H9 (cell line): ENCODE results near the gene MRGPRX3. TPM values are rescaled to one million over a fixed set of nuclear protein-coding genes. Genes with fewer than 3 reads are reported as not detected.

Source experiments
- DNase-seq: peaks from one replicate; pipeline ENCODE4 v3.0.0-alpha.2; 2017
- H2AFZ ChIP-seq: one replicate; pipeline ENCODE4 v1.6.1; 2013; ENCODE audit warnings: mild to moderate bottlenecking, low read length, control low read depth, moderate library complexity
- H2AK5ac ChIP-seq: 2 replicates; pipeline ENCODE4 v1.6.1; 2013; ENCODE audit warnings: low read length, control low read depth, mixed read lengths; ENCODE audit not compliant: insufficient read length
- H2BK120ac ChIP-seq: one replicate; pipeline ENCODE4 v1.6.1; 2013; ENCODE audit warnings: low read depth, mild to moderate bottlenecking, low read length, control low read depth, inconsistent platforms; ENCODE audit not compliant: poor library complexity, severe bottlenecking
- H2BK12ac ChIP-seq: 2 replicates; pipeline ENCODE4 v1.6.1; 2013; ENCODE audit warnings: low read length, control low read depth, mixed read lengths, low read depth; ENCODE audit not compliant: insufficient read length
- H2BK15ac ChIP-seq: 2 replicates; pipeline ENCODE4 v1.6.1; 2013; ENCODE audit warnings: low read depth, low read length, control low read depth
- H2BK20ac ChIP-seq: one replicate; pipeline ENCODE4 v1.6.1; 2013; ENCODE audit warnings: low read depth, mild to moderate bottlenecking, low read length, control low read depth, inconsistent platforms; ENCODE audit not compliant: poor library complexity, severe bottlenecking
- H2BK5ac ChIP-seq: 2 replicates; pipeline ENCODE4 v1.6.1; 2013; ENCODE audit warnings: low read length, control low read depth, mixed read lengths; ENCODE audit not compliant: insufficient read length
- H3K14ac ChIP-seq: 2 replicates; pipeline ENCODE4 v1.6.1; 2013; ENCODE audit warnings: low read length, control low read depth; ENCODE audit not compliant: insufficient read depth
- H3K18ac ChIP-seq: 2 replicates; pipeline ENCODE4 v1.6.1; 2013; ENCODE audit warnings: low read depth, mild to moderate bottlenecking, mixed read lengths, low read length, control low read depth; ENCODE audit not compliant: insufficient read length
- H3K23ac ChIP-seq: 2 replicates; pipeline ENCODE4 v1.6.1; 2013; ENCODE audit warnings: low read length, control low read depth, mixed read lengths, low read depth; ENCODE audit not compliant: insufficient read length
- H3K23me2 ChIP-seq: 2 replicates; pipeline ENCODE4 v1.6.1; 2013; ENCODE audit warnings: low read depth, mild to moderate bottlenecking, mixed read lengths, low read length, control low read depth; ENCODE audit not compliant: insufficient read length, poor library complexity, severe bottlenecking
- H3K27ac ChIP-seq: 2 replicates; pipeline ENCODE4 v1.5.1; 2013; ENCODE audit warnings: low read length, control low read depth, mixed read lengths, low read depth; ENCODE audit not compliant: insufficient read length
- H3K27me3 ChIP-seq: 2 replicates; pipeline ENCODE4 v1.6.1; 2013; ENCODE audit warnings: low read length, control low read depth, inconsistent platforms; ENCODE audit not compliant: insufficient read depth
- H3K4ac ChIP-seq: 2 replicates; pipeline ENCODE4 v1.6.1; 2013; ENCODE audit warnings: low read depth, mild to moderate bottlenecking, control low read depth, inconsistent platforms, low read length, moderate library complexity
- H3K4me1 ChIP-seq: 2 replicates; pipeline ENCODE4 v1.6.1; 2013; ENCODE audit warnings: low read length, control low read depth, inconsistent platforms; ENCODE audit not compliant: insufficient read depth
- H3K4me2 ChIP-seq: 2 replicates; pipeline ENCODE4 v1.6.1; 2013; ENCODE audit warnings: low read length, control low read depth, mixed read lengths; ENCODE audit not compliant: insufficient read length, insufficient read depth
- H3K56ac ChIP-seq: 2 replicates; pipeline ENCODE4 v1.6.1; 2013; ENCODE audit warnings: low read depth, mild to moderate bottlenecking, mixed read lengths, low read length, control low read depth; ENCODE audit not compliant: insufficient read length
- H3K79me1 ChIP-seq: 2 replicates; pipeline ENCODE4 v1.6.1; 2013; ENCODE audit warnings: low read depth, mild to moderate bottlenecking, moderate library complexity, low read length, control low read depth, inconsistent platforms; ENCODE audit not compliant: insufficient read depth, poor library complexity, severe bottlenecking
- H3K79me2 ChIP-seq: 2 replicates; pipeline ENCODE4 v1.6.1; 2013; ENCODE audit warnings: low read length, control low read depth, inconsistent platforms; ENCODE audit not compliant: insufficient read depth
- H3K9ac ChIP-seq: 2 replicates; pipeline ENCODE4 v1.6.1; 2013; ENCODE audit warnings: low read length, control low read depth, mixed read lengths; ENCODE audit not compliant: insufficient read length; ENCODE audit errors: extremely low read depth
- H3K9me3 ChIP-seq: one replicate; pipeline ENCODE4 v1.6.1; 2013; ENCODE audit warnings: low read depth, low read length, inconsistent platforms; ENCODE audit not compliant: control insufficient read depth
- H3T11ph ChIP-seq: one replicate; pipeline ENCODE4 v1.6.1; 2013; ENCODE audit warnings: mild to moderate bottlenecking, low read length, control low read depth, inconsistent platforms
- H4K20me1 ChIP-seq: one replicate; pipeline ENCODE4 v1.6.1; 2013; ENCODE audit not compliant: control insufficient read depth, insufficient read length, insufficient read depth
- H4K5ac ChIP-seq: 2 replicates; pipeline ENCODE4 v1.6.1; 2013; ENCODE audit warnings: low read depth, mild to moderate bottlenecking, mixed read lengths, low read length, control low read depth; ENCODE audit not compliant: insufficient read length
- H4K8ac ChIP-seq: replicated peaks from 2 replicates; pipeline ENCODE4 v1.6.1; 2013; ENCODE audit warnings: low read length, control low read depth, mixed read lengths, low read depth; ENCODE audit not compliant: insufficient read length
- H4K91ac ChIP-seq: 2 replicates; pipeline ENCODE4 v1.6.1; 2013; ENCODE audit warnings: low read depth, mild to moderate bottlenecking, moderate library complexity, mixed read lengths, low read length, control low read depth; ENCODE audit not compliant: insufficient read length
- H3K27ac Mint-ChIP-seq, 3 experiments: 2 replicates in 2 of 3; 3 replicates in 1 of 3; pipeline ENCODE4 v1.8.0; 2020 to 2021; ENCODE audit warnings: mixed read lengths in 3 of 3, mild to moderate bottlenecking in 1 of 3, moderate library complexity in 1 of 3
- H3K27me3 Mint-ChIP-seq: 2 replicates; pipeline ENCODE4 v1.8.0; 2021; ENCODE audit warnings: low read depth, mild to moderate bottlenecking, moderate library complexity, mixed read lengths
- H3K36me3 Mint-ChIP-seq, 3 experiments: 2 replicates in 2 of 3; 3 replicates in 1 of 3; pipeline ENCODE4 v1.8.0; 2020 to 2021; ENCODE audit warnings: low read depth in 3 of 3, mixed read lengths in 3 of 3; ENCODE audit not compliant: insufficient read depth in 1 of 3
- H3K4me1 Mint-ChIP-seq, 2 experiments: 2 replicates each; pipeline ENCODE4 v1.8.0; 2020; ENCODE audit warnings: mixed read lengths in 2 of 2
- H3K4me3 Mint-ChIP-seq, 2 experiments: 2 replicates in 1 of 2; 3 replicates in 1 of 2; pipeline ENCODE4 v1.8.0; 2020 to 2021; ENCODE audit warnings: mild to moderate bottlenecking in 2 of 2, mixed read lengths in 2 of 2, moderate library complexity in 1 of 2
- H3K9me3 Mint-ChIP-seq, 2 experiments: 2 replicates in 1 of 2; 3 replicates in 1 of 2; pipeline ENCODE4 v1.8.0; 2020; ENCODE audit warnings: mild to moderate bottlenecking in 2 of 2, mixed read lengths in 2 of 2, moderate library complexity in 1 of 2
- WGBS: extraction: QIAGEN DNeasy Blood & Tissue Kit; methylation state at CpG from one replicate; pipeline ENCODE4 v1.1.7; 2013; ENCODE audit warnings: missing lambda C conversion rate, low lambda C conversion rate, mixed read lengths; ENCODE audit not compliant: insufficient read length; ENCODE audit errors: extremely low coverage; 5-methylcytosine and 5-hydroxymethylcytosine counted together
- total RNA-seq: library from RNA; stranded (reverse); gene quantifications from 2 replicates; pipeline ENCODE4 v1.2.1, GENCODE V29; 2021
- TF ChIP-seq, protein P1 (sequence below): fragments of 200-600 bp; sonication (generic); conservative IDR thresholded peaks from 3 replicates; pipeline ENCODE4 v1.8.0; 2021; ENCODE audit warnings: antibody characterized with exemption, mild to moderate bottlenecking

MRGPRX3 gene
- total RNA-seq, 1 experiment from 2014 or later: not detected

DNA sequence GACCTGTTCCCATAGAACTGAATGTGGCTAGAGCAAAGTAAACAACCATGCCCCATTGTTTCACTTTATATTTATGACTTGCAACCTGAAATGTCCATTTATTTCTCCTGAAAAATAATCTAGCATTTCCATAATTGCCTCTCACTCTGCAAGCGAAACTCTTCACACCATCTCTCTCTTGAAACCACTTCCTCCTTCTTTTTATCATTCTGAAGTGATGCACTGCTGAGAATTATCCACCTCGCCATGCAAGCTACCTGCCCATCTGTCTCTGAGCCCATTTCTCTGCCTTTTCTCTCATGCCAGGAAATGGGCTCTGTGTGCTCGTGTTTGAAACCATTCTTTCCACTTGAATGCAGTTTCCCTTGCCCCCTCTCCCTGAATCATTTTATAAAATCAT, 13.5 kb downstream of the MRGPRX3 start:
- Histone ChIP-seq H3K56ac (no peak overlapping the region), H3K14ac (no peak overlapping the region), H2BK5ac (no peak overlapping the region), H2BK20ac (no peak overlapping the region), H4K5ac (no peak overlapping the region), H3K18ac (no peak overlapping the region), H3K4me2 (no peak overlapping the region), H2BK15ac (no peak overlapping the region), H2AFZ (no peak overlapping the region), H3K9me3 (no peaks in the 10 kb centered on the region), H3K4ac (no peak overlapping the region), H3K4me1 (no peaks in the 10 kb centered on the region; the same call in 1 of the 2 replicates), H3K23ac (no peak overlapping the region), H3K79me1 (no peaks in the 10 kb centered on the region), H3K23me2 (no peaks in the 10 kb centered on the region), H2AK5ac (no peak overlapping the region), H3T11ph (no peak overlapping the region), H4K91ac (no peak overlapping the region), H3K9ac (no peak overlapping the region), H3K27me3 (no peaks in the 10 kb centered on the region), H4K8ac (no peak overlapping the region), H2BK12ac (no peak overlapping the region), H4K20me1 (no peaks in the 10 kb centered on the region), H3K27ac (no peak overlapping the region), H3K79me2 (no peaks in the 10 kb centered on the region), H2BK120ac (no peak overlapping the region)
- Mint-ChIP-seq H3K36me3 (no peaks in the 10 kb centered on the region; a peak in 1 of 7 replicates), H3K27ac (no peak overlapping the region), H3K27me3 (no peaks in the 10 kb centered on the region; the same call in 1 of the 2 replicates), H3K9me3 (no peaks in the 10 kb centered on the region; a peak in 2 of 5 replicates), H3K4me3 (no peak overlapping the region), H3K4me1 (peaks cover 0 to 3% of the 10 kb centered on the region in 2 experiments; a peak in 2 of 4 replicates)
- TF ChIP-seq, protein P1, sequence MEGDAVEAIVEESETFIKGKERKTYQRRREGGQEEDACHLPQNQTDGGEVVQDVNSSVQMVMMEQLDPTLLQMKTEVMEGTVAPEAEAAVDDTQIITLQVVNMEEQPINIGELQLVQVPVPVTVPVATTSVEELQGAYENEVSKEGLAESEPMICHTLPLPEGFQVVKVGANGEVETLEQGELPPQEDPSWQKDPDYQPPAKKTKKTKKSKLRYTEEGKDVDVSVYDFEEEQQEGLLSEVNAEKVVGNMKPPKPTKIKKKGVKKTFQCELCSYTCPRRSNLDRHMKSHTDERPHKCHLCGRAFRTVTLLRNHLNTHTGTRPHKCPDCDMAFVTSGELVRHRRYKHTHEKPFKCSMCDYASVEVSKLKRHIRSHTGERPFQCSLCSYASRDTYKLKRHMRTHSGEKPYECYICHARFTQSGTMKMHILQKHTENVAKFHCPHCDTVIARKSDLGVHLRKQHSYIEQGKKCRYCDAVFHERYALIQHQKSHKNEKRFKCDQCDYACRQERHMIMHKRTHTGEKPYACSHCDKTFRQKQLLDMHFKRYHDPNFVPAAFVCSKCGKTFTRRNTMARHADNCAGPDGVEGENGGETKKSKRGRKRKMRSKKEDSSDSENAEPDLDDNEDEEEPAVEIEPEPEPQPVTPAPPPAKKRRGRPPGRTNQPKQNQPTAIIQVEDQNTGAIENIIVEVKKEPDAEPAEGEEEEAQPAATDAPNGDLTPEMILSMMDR: no peak
- no peak for DNase-seq
- no CpG with 5 or more reads among the region's 3 CpGs for WGBS
